MM.1S (cell line): ENCODE data around the gene DTHD1.

ENCODE experiments used
- EZH2 ChIP-seq: fragments of 300-600 bp; sonication (generic); optimal IDR thresholded peaks from 2 replicates; pipeline ENCODE3; 2017; ENCODE audit warnings: low read depth, mild to moderate bottlenecking, antibody characterized with exemption, low read length, mixed read lengths
- EZH2phosphoT487 ChIP-seq: fragments of 300-600 bp; sonication (generic); IDR thresholded peaks from 2 replicates; pipeline ENCODE4 v1.6.1; 2018; ENCODE audit warnings: antibody characterized with exemption, low read length
- TF ChIP-seq, protein P1 (sequence below): fragments of 300-600 bp; sonication (generic); IDR thresholded peaks from 2 replicates; pipeline ENCODE4 v1.5.1; 2016; ENCODE audit warnings: antibody characterized with exemption, low read length, mixed read lengths

DNA sequence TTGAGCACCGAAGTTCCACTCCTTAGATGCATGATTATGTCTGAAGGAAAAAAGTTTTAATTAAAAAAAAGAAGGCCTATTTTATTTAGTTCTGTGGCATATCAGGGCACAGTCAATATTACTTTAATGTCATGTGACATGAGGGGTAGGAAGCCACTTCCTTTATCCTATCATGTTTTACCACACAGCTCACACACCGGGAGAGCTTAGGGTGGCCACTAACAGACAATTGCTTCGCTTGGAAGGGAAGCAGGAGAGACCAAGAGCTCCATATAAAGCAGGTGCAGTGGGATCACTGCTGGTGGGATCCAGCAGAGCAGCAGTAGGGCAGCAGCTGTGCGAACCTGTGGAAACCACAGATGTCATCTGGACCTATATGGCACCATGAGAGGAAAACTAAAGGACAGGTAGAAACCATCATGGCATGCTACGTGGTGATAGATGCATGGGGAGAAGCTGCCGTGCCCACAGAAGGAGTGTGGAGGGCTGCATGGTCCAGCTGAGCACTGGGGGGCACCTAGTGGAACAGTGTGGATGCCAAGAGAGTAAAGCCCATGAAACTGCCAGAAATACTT lies 52.0 kb downstream of the DTHD1 start:
- TF ChIP-seq, protein P1, sequence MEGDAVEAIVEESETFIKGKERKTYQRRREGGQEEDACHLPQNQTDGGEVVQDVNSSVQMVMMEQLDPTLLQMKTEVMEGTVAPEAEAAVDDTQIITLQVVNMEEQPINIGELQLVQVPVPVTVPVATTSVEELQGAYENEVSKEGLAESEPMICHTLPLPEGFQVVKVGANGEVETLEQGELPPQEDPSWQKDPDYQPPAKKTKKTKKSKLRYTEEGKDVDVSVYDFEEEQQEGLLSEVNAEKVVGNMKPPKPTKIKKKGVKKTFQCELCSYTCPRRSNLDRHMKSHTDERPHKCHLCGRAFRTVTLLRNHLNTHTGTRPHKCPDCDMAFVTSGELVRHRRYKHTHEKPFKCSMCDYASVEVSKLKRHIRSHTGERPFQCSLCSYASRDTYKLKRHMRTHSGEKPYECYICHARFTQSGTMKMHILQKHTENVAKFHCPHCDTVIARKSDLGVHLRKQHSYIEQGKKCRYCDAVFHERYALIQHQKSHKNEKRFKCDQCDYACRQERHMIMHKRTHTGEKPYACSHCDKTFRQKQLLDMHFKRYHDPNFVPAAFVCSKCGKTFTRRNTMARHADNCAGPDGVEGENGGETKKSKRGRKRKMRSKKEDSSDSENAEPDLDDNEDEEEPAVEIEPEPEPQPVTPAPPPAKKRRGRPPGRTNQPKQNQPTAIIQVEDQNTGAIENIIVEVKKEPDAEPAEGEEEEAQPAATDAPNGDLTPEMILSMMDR: no peak
- TF ChIP-seq EZH2: no peak
- TF ChIP-seq EZH2phosphoT487: no peak
